ENCODE measurements around the gene RAB3IL1.

DNA sequence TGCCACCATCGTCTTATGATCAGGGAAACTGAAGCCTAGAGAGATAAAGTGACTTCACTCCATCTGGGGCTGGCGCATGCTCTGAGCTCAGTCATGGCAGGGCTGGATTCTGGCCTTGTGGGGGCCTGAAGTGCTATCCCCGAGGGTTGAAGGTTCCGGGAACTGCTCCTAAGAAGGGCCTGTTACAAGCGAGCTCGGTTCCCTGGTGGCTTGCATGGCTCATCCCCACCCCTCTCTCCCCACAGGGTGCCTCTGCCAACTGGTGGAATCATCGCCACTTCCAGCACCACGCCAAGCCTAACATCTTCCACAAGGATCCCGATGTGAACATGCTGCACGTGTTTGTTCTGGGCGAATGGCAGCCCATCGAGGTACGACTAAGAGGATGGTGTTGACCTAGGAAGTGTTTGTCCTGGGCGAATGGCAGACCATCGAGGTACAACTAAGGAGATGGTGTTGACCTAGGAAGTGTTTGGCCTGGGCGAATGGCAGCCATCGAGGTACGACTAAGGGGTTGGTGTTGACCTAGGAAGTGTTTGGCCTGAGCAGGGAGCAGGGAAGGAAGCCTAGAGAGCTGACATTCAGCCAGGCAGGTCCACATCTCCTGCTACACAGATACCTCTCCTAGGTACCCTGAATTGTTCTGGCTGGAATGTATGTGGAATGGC lies 69.3 kb downstream of the RAB3IL1 start:
- TF ChIP-seq, protein P1, sequence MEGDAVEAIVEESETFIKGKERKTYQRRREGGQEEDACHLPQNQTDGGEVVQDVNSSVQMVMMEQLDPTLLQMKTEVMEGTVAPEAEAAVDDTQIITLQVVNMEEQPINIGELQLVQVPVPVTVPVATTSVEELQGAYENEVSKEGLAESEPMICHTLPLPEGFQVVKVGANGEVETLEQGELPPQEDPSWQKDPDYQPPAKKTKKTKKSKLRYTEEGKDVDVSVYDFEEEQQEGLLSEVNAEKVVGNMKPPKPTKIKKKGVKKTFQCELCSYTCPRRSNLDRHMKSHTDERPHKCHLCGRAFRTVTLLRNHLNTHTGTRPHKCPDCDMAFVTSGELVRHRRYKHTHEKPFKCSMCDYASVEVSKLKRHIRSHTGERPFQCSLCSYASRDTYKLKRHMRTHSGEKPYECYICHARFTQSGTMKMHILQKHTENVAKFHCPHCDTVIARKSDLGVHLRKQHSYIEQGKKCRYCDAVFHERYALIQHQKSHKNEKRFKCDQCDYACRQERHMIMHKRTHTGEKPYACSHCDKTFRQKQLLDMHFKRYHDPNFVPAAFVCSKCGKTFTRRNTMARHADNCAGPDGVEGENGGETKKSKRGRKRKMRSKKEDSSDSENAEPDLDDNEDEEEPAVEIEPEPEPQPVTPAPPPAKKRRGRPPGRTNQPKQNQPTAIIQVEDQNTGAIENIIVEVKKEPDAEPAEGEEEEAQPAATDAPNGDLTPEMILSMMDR (IDR thresholded peaks at IDR 0.05; ENCODE audit: insufficient read depth, low read length): no peak
- no peak for TF ChIP-seq REST (IDR thresholded peaks at IDR 0.05; ENCODE audit: insufficient replicate concordance, low read depth)

Measured in HL-60 (cell line).